ENCODE measurements around the gene KLF7. TPM values are rescaled to one million over a fixed set of nuclear protein-coding genes. Genes with fewer than 3 reads are reported as not detected.

KLF7 gene
- total RNA-seq, 1 experiment from 2014 or later: 5.6 TPM

GRCh38 chr2:207157731-207158130, 8.0 kb downstream of the KLF7 start:
- Histone ChIP-seq H3K4me3 (ENCODE audit: low read length) (no peak overlapping the region), H3K27me3 (ENCODE audit: low read length) (no peaks in the 10 kb centered on the region), H3K4me1 (ENCODE audit: insufficient read depth, low read length) (peaks cover 43% of the 10 kb centered on the region), H4K20me1 (ENCODE audit: low read length) (no peaks in the 10 kb centered on the region), H3F3A (ENCODE audit: low read length, unreplicated experiment) (no peaks in the 10 kb centered on the region), H3K9me2 (replicated peaks; ENCODE audit: low read length) (no peaks in the 10 kb centered on the region), H3K9ac (ENCODE audit: low read length) (no peak overlapping the region), H3K9me3 (ENCODE audit: low read length) (no peaks in the 10 kb centered on the region), H3K4me2 (ENCODE audit: low read length) (no peak overlapping the region), H3K36me3 (ENCODE audit: low read depth, low read length) (no peaks in the 10 kb centered on the region), H3K79me2 (ENCODE audit: low read length) (peaks cover 92% of the 10 kb centered on the region), H2AFZ (ENCODE audit: low read length) (no peak overlapping the region), H3K27ac (ENCODE audit: low read length) (no peak overlapping the region)
- ATAC-seq (no peak), DNase-seq (no peak)
- no peak for TF ChIP-seq CTCF (conservative IDR thresholded peaks at IDR 0.05; ENCODE audit: low read depth, low read length)
- CTCF ChIA-PET: no interaction called here
- BruUV-seq (replicated peaks): no TSS peak
- intact Hi-C loops (cut with micrococcal nuclease): no loop called here
- POLR2A ChIA-PET (ENCODE audit: unreplicated experiment): no interaction called here

GRCh38 chr2:207157162-207157481, 8.6 kb downstream of the KLF7 start:
- Histone ChIP-seq H3K9me2 (replicated peaks; ENCODE audit: low read length) (no peaks in the 10 kb centered on the region), H3K27ac (ENCODE audit: low read length) (no peak overlapping the region), H3F3A (ENCODE audit: low read length, unreplicated experiment) (no peaks in the 10 kb centered on the region), H3K4me1 (ENCODE audit: insufficient read depth, low read length) (peaks cover 41% of the 10 kb centered on the region), H3K27me3 (ENCODE audit: low read length) (no peaks in the 10 kb centered on the region), H3K9ac (ENCODE audit: low read length) (no peak overlapping the region), H3K79me2 (ENCODE audit: low read length) (peaks cover 92% of the 10 kb centered on the region), H3K36me3 (ENCODE audit: low read depth, low read length) (no peaks in the 10 kb centered on the region), H3K4me2 (ENCODE audit: low read length) (no peak overlapping the region), H3K4me3 (ENCODE audit: low read length) (no peak overlapping the region), H3K9me3 (ENCODE audit: low read length) (no peaks in the 10 kb centered on the region), H2AFZ (ENCODE audit: low read length) (no peak overlapping the region), H4K20me1 (ENCODE audit: low read length) (no peaks in the 10 kb centered on the region)
- TF ChIP-seq CTCF (conservative IDR thresholded peaks at IDR 0.05; ENCODE audit: low read depth, low read length) (no peak), EZH2 (IDR thresholded peaks at IDR 0.05; ENCODE audit: low read length, unreplicated experiment) (no peak), EZH2phosphoT487 (IDR thresholded peaks at IDR 0.05; ENCODE audit: borderline replicate concordance, low read length) (no peak)
- ATAC-seq (no peak), DNase-seq (no peak)
- intact Hi-C loops (cut with micrococcal nuclease): no loop called here
- ChIA-PET CTCF (no interaction called here), POLR2A (ENCODE audit: unreplicated experiment) (no interaction called here)
- BruUV-seq (replicated peaks): no TSS peak

GRCh38 chr2:207156451-207157161, 9.1 kb downstream of the KLF7 start:
- Histone ChIP-seq H3K4me2 (ENCODE audit: low read length) (no peak overlapping the region), H3K4me3 (ENCODE audit: low read length) (no peak overlapping the region), H3K27ac (ENCODE audit: low read length) (no peak overlapping the region), H3K79me2 (ENCODE audit: low read length) (peaks cover 92% of the 10 kb centered on the region), H4K20me1 (ENCODE audit: low read length) (no peaks in the 10 kb centered on the region), H2AFZ (ENCODE audit: low read length) (no peak overlapping the region), H3K9me2 (replicated peaks; ENCODE audit: low read length) (no peaks in the 10 kb centered on the region), H3K27me3 (ENCODE audit: low read length) (no peaks in the 10 kb centered on the region), H3K36me3 (ENCODE audit: low read depth, low read length) (no peaks in the 10 kb centered on the region), H3K9me3 (ENCODE audit: low read length) (no peaks in the 10 kb centered on the region), H3K9ac (ENCODE audit: low read length) (no peak overlapping the region), H3K4me1 (ENCODE audit: insufficient read depth, low read length) (peaks cover 36% of the 10 kb centered on the region), H3F3A (ENCODE audit: low read length, unreplicated experiment) (no peaks in the 10 kb centered on the region)
- ChIA-PET CTCF (no interaction called here), POLR2A (ENCODE audit: unreplicated experiment) (no interaction called here)
- intact Hi-C loops (cut with micrococcal nuclease): no loop called here
- ATAC-seq (no peak), DNase-seq (no peak)
- no TSS peak for BruUV-seq (replicated peaks)
- TF ChIP-seq EZH2 (IDR thresholded peaks at IDR 0.05; ENCODE audit: low read length, unreplicated experiment): no peak
- TF ChIP-seq CTCF (conservative IDR thresholded peaks at IDR 0.05; ENCODE audit: low read depth, low read length): no peak
- TF ChIP-seq EZH2phosphoT487 (IDR thresholded peaks at IDR 0.05; ENCODE audit: borderline replicate concordance, low read length): no peak

Data from PC-3 (cell line).